Lower leg skin (tissue), 3 donors: ENCODE results near the gene NFATC2.

Experiments
- POLR2A ChIP-seq, 2 donors: fragments of 450-650 bp; IDR thresholded peaks; one replicate each; pipeline ENCODE4 v1.6.1; 2016 to 2017; ENCODE audit warnings: antibody characterized with exemption in 2 of 2, mild to moderate bottlenecking in 1 of 2, moderate library complexity in 1 of 2
- TF ChIP-seq, protein P1 (sequence below), 3 donors: fragments of 450-650 bp; IDR thresholded peaks; one replicate each; pipeline ENCODE4 v1.5.1; 2016; ENCODE audit warnings: antibody characterized with exemption in 3 of 3, mild to moderate bottlenecking in 3 of 3, moderate library complexity in 2 of 3

DNA sequence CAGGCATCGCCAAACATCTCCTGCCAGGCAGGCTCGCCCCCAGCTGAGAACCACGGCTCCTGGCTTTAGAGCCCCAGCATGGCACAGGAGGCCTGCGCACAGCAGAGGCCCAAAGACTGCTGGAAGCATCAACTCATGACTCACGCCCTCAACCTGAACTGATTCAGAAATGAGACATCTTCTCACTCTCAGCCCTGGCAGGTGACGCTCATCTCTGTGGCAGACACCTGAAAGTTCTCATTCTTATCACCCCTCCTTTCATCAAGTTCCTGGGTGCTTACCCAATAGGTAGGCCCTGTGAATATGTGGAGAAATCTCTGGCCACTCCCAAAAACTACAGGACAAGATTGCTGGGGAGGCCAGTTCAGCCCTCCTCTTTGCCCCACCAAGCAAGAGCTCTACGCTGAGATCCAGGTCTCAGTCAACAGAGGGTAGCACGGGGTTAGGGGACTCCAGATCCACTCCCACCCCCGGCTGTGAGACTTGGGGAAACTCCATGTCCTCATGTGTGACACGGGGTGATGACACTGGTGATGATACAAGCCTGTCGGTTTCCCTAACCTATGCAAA is 11.3 kb downstream of the NFATC2 start:
- TF ChIP-seq, protein P1, sequence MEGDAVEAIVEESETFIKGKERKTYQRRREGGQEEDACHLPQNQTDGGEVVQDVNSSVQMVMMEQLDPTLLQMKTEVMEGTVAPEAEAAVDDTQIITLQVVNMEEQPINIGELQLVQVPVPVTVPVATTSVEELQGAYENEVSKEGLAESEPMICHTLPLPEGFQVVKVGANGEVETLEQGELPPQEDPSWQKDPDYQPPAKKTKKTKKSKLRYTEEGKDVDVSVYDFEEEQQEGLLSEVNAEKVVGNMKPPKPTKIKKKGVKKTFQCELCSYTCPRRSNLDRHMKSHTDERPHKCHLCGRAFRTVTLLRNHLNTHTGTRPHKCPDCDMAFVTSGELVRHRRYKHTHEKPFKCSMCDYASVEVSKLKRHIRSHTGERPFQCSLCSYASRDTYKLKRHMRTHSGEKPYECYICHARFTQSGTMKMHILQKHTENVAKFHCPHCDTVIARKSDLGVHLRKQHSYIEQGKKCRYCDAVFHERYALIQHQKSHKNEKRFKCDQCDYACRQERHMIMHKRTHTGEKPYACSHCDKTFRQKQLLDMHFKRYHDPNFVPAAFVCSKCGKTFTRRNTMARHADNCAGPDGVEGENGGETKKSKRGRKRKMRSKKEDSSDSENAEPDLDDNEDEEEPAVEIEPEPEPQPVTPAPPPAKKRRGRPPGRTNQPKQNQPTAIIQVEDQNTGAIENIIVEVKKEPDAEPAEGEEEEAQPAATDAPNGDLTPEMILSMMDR (IDR thresholded peaks at IDR 0.05), result no peak
- TF ChIP-seq POLR2A (IDR thresholded peaks at IDR 0.05), result no peak
